IMR-90 (cell line): ENCODE data around the gene CDC5L. TPM values are rescaled to one million over a fixed set of nuclear protein-coding genes. Genes with fewer than 3 reads are reported as not detected.

Experiments
- ATAC-seq: fragments of 200-7000 bp; cut with Tn5 transposase; 2 replicates; pipeline ENCODE4 v1.9.1; 2020; ENCODE audit warnings: low read depth, mild to moderate bottlenecking, moderate library complexity
- BruUV-seq: library from RNA; stranded (reverse); fragments of 400-500 nt; replicated peaks from 2 replicates; lab custom pipeline; 2021; lab: Mats Ljungman, UMichigan
- CTCF ChIA-PET: fragments of 300-600 bp; formaldehyde crosslinking; extraction: SDS; loops from one replicate; lab custom pipeline; 2021; ENCODE audit warnings: antibody characterized with exemption; lab: Yijun Ruan, JAX
- POLR2A ChIA-PET: fragments of 300-600 bp; sonication (Branson Sonifier 250); formaldehyde crosslinking; loops from one replicate; lab custom pipeline; 2022; ENCODE audit warnings: antibody characterized with exemption; ENCODE audit not compliant: unreplicated experiment; lab: Charles Lee
- DNase-seq: peaks from one replicate; pipeline ENCODE4 v3.0.0; 2013
- H2AFZ ChIP-seq: replicated peaks from 2 replicates; pipeline ENCODE3; 2013; ENCODE audit warnings: low read length, mild to moderate bottlenecking; ENCODE audit not compliant: poor library complexity
- H2AK5ac ChIP-seq: 2 replicates; pipeline ENCODE4 v1.6.1; 2013; ENCODE audit warnings: low read depth, low read length, inconsistent platforms
- H2AK9ac ChIP-seq: replicated peaks from 2 replicates; pipeline ENCODE3; 2013; ENCODE audit warnings: mild to moderate bottlenecking, low read depth, low read length, moderate library complexity; ENCODE audit not compliant: poor library complexity
- H2BK120ac ChIP-seq: 2 replicates; pipeline ENCODE4 v1.6.1; 2013; ENCODE audit warnings: low read depth, low read length, inconsistent platforms
- H2BK15ac ChIP-seq: 3 replicates; pipeline ENCODE4 v1.6.1; 2013; ENCODE audit warnings: low read depth, low read length, inconsistent platforms
- H2BK20ac ChIP-seq: 2 replicates; pipeline ENCODE4 v1.6.1; 2013; ENCODE audit warnings: low read depth, mild to moderate bottlenecking, inconsistent platforms, low read length, moderate library complexity
- H2BK5ac ChIP-seq: 2 replicates; pipeline ENCODE4 v1.6.1; 2013; ENCODE audit warnings: mild to moderate bottlenecking, low read depth, low read length, inconsistent platforms; ENCODE audit not compliant: poor library complexity, severe bottlenecking
- H3K14ac ChIP-seq: replicated peaks from 2 replicates; pipeline ENCODE4 v1.6.1; 2013; ENCODE audit warnings: low read depth, low read length, inconsistent platforms
- H3K18ac ChIP-seq: 2 replicates; pipeline ENCODE4 v1.6.1; 2013; ENCODE audit warnings: low read depth, low read length, control low read depth
- H3K23ac ChIP-seq: 2 replicates; pipeline ENCODE4 v1.6.1; 2013; ENCODE audit warnings: low read depth, low read length, inconsistent platforms
- H3K27ac ChIP-seq: 2 replicates; pipeline ENCODE4 v1.5.1; 2013; ENCODE audit warnings: mild to moderate bottlenecking, control low read depth, low read length; ENCODE audit not compliant: insufficient read depth
- H3K27me3 ChIP-seq: 2 replicates; pipeline ENCODE4 v1.6.1; 2013; ENCODE audit warnings: low read length; ENCODE audit not compliant: control insufficient read depth, insufficient read depth
- H3K36me3 ChIP-seq: 2 replicates; pipeline ENCODE4 v1.6.1; 2013; ENCODE audit warnings: low read length, mixed read lengths; ENCODE audit not compliant: control insufficient read depth, insufficient read depth
- H3K4ac ChIP-seq: 2 replicates; pipeline ENCODE4 v1.6.1; 2013; ENCODE audit warnings: low read depth, low read length, inconsistent platforms
- H3K4me1 ChIP-seq: 2 replicates; pipeline ENCODE4 v1.6.1; 2013; ENCODE audit warnings: low read length, mixed read lengths; ENCODE audit not compliant: control insufficient read depth, insufficient read depth
- H3K4me2 ChIP-seq: 2 replicates; pipeline ENCODE4 v1.6.1; 2013; ENCODE audit warnings: low read depth, mild to moderate bottlenecking, control low read depth, low read length, moderate library complexity
- H3K4me3 ChIP-seq: 2 replicates; pipeline ENCODE4 v1.5.1; 2013; ENCODE audit warnings: low read depth, mild to moderate bottlenecking, control low read depth, low read length, moderate library complexity; ENCODE audit not compliant: insufficient read depth
- H3K56ac ChIP-seq: 2 replicates; pipeline ENCODE4 v1.6.1; 2013; ENCODE audit warnings: low read length, inconsistent platforms; ENCODE audit not compliant: insufficient read depth; ENCODE audit errors: extremely low read depth
- H3K79me1 ChIP-seq, 2 experiments: 2 replicates each; pipeline ENCODE4 v1.6.1; 2013; ENCODE audit warnings: low read length in 2 of 2, inconsistent platforms in 1 of 2, low read depth in 1 of 2
- H3K9ac ChIP-seq: 2 replicates; pipeline ENCODE4 v1.6.1; 2013; ENCODE audit warnings: low read depth, low read length, control low read depth
- H3K9me1 ChIP-seq: 2 replicates; pipeline ENCODE4 v1.6.1; 2013; ENCODE audit warnings: low read length, inconsistent platforms; ENCODE audit not compliant: insufficient read depth
- H3K9me3 ChIP-seq: 2 replicates; pipeline ENCODE4 v1.6.1; 2013; ENCODE audit warnings: low read length; ENCODE audit not compliant: control insufficient read depth, insufficient read depth
- H4K20me1 ChIP-seq: 2 replicates; pipeline ENCODE4 v1.6.1; 2013; ENCODE audit warnings: low read length, inconsistent platforms; ENCODE audit not compliant: insufficient read depth
- H4K5ac ChIP-seq: 2 replicates; pipeline ENCODE4 v1.6.1; 2013; ENCODE audit warnings: mild to moderate bottlenecking, low read depth, low read length, control low read depth
- H4K8ac ChIP-seq, 2 experiments: 2 replicates each; pipeline ENCODE4 v1.6.1; 2013; ENCODE audit warnings: low read depth in 2 of 2, low read length in 2 of 2, control low read depth in 1 of 2, inconsistent platforms in 1 of 2
- H4K91ac ChIP-seq: 2 replicates; pipeline ENCODE4 v1.6.1; 2013; ENCODE audit warnings: low read depth, low read length, inconsistent platforms; ENCODE audit not compliant: insufficient read depth
- CEBPB ChIP-seq: IDR thresholded peaks from 2 replicates; pipeline ENCODE4 v1.6.1; 2012; ENCODE audit warnings: low read depth, low read length, improper control_type of control experiment
- FOS ChIP-seq: fragments of 150-350 bp; IDR thresholded peaks from 2 replicates; pipeline ENCODE4 v1.6.1; 2016; ENCODE audit warnings: low read depth, low read length
- MAFK ChIP-seq: IDR thresholded peaks from 2 replicates; pipeline ENCODE4 v1.6.1; 2012; ENCODE audit warnings: low read depth, low read length, improper control_type of control experiment
- NFE2L2 ChIP-seq: fragments of 150-350 bp; IDR thresholded peaks from 2 replicates; pipeline ENCODE4 v1.6.1; 2016; ENCODE audit warnings: low read depth, mild to moderate bottlenecking, low read length
- RCOR1 ChIP-seq: IDR thresholded peaks from 2 replicates; pipeline ENCODE4 v1.6.1; 2012; ENCODE audit warnings: mild to moderate bottlenecking, low read length, improper control_type of control experiment; ENCODE audit not compliant: insufficient replicate concordance
- RFX5 ChIP-seq: IDR thresholded peaks from 2 replicates; pipeline ENCODE4 v1.8.0; 2012; ENCODE audit warnings: low read depth, mild to moderate bottlenecking, low read length, moderate library complexity
- USF2 ChIP-seq: fragments of 150-350 bp; IDR thresholded peaks from 2 replicates; pipeline ENCODE4 v1.6.1; 2017; ENCODE audit warnings: mild to moderate bottlenecking, antibody characterized with exemption, low read length, low read depth
- WGBS, 2 experiments: methylation state at CpG; one replicate each; pipeline versions ENCODE4 v1.1.5 to v1.1.7; 2013; ENCODE audit warnings: missing lambda C conversion rate in 2 of 2; ENCODE audit not compliant: insufficient read length in 1 of 2; ENCODE audit errors: extremely low coverage in 2 of 2; 5-methylcytosine and 5-hydroxymethylcytosine counted together
- dilution Hi-C: fragments of 300-500 bp; cut with HindIII; formaldehyde crosslinking; loops from one replicate; pipeline ENCODE4 v1.14.3; 2018; ENCODE audit warnings: low sequenced_read_pairs; ENCODE audit not compliant: unreplicated experiment
- in situ Hi-C: fragments of 300-500 bp; cut with MboI; formaldehyde crosslinking; loops from 3 replicates; pipeline ENCODE4 v1.14.3; 2019; ENCODE audit warnings: low sequenced_read_pairs, inconsistent platforms, mixed read lengths
- intact Hi-C: fragments of 100-400 bp; cut with micrococcal nuclease; formaldehyde crosslinking; loops from 2 replicates; pipeline ENCODE4 v1.10.0; 2022
- polyA plus RNA-seq, 3 experiments: library from polyadenylated mRNA; depleted of rRNA; stranded (reverse); fragments of >200 nt; gene quantifications; 2 replicates each; pipeline ENCODE4 v1.2.3, GENCODE V29; 2012; ENCODE audit warnings: low replicate concordance in 1 of 3
- total RNA-seq: library from RNA; depleted of rRNA; stranded (reverse); fragments of >200 nt; gene quantifications from 2 replicates; pipeline ENCODE4 v1.2.3, GENCODE V29; 2012

Gene CDC5L
- total and polyA plus RNA-seq, 2 of the 4 experiments (the other 2 are of a cell fraction): 9.9 to 17.7 TPM

- dilution Hi-C loops: no loop called here
- CTCF ChIA-PET: no interaction called here
Measured at GRCh38 chr6:44373787-44374186, 13.7 kb upstream of the CDC5L start.

More at GRCh38 chr6:44373787-44374186, 13.7 kb upstream of the CDC5L start:
- Histone ChIP-seq H2AK5ac (no peak overlapping the region), H4K91ac (no peak overlapping the region), H3K9ac (no peak overlapping the region), H2BK5ac (no peak overlapping the region), H3K36me3 (no peaks in the 10 kb centered on the region), H4K8ac (no peak overlapping the region), H2BK20ac (no peak overlapping the region), H3K4me3 (no peak overlapping the region), H4K20me1 (no peaks in the 10 kb centered on the region), H3K4me1 (no peaks in the 10 kb centered on the region), H3K9me1 (no peaks in the 10 kb centered on the region), H3K27ac (no peak overlapping the region), H3K79me1 (no peaks in the 10 kb centered on the region), H2AFZ (no peak overlapping the region), H3K27me3 (peaks cover 32% of the 10 kb centered on the region), H3K9me3 (no peaks in the 10 kb centered on the region), H2BK120ac (no peak overlapping the region), H3K23ac (no peak overlapping the region), H3K4ac (no peak overlapping the region), H2AK9ac (no peak overlapping the region), H3K4me2 (no peak overlapping the region), H3K18ac (no peak overlapping the region), H3K56ac (no peak overlapping the region), H4K5ac (no peak overlapping the region), H2BK15ac (no peak overlapping the region), H3K14ac (no peak overlapping the region)
- no TSS peak for BruUV-seq
- TF ChIP-seq RCOR1 (no peak), CEBPB (no peak), RFX5 (no peak), MAFK (no peak), FOS (no peak), USF2 (no peak), NFE2L2 (no peak)
- no peak for DNase-seq
- intact Hi-C loops (no loop called here), in situ Hi-C loops (no loop called here)
- no peak for ATAC-seq
- no CpG with 5 or more reads among the region's 2 CpGs for WGBS, 2 experiments
- POLR2A ChIA-PET: no interaction called here
